C4-2B (cell line): ENCODE data around the gene SLC23A2.

Source experiments
- CTCF ChIP-seq: fragments of 450-650 bp; conservative IDR thresholded peaks from 2 replicates; pipeline ENCODE4 v1.5.1; 2017; ENCODE audit warnings: mild to moderate bottlenecking
- ZFX ChIP-seq: fragments of 450-650 bp; IDR thresholded peaks from 2 replicates; pipeline ENCODE4 v1.6.1; 2017

GRCh38 chr20:4998160-4998651, 3.1 kb downstream of the SLC23A2 start:
- TF ChIP-seq CTCF (no peak; the same call in 1 of the 2 replicates), ZFX (no peak)
